Spleen (tissue), 11 donors: ENCODE data around the gene PARD3B. TPM values are rescaled to one million over a fixed set of nuclear protein-coding genes. Genes with fewer than 3 reads are reported as not detected.
A peak's percentile ranks its signal among the peaks of the same experiment; 100 is the strongest.

Experiments used
- DNase-seq: peaks from one replicate; pipeline ENCODE4 v3.0.0-alpha.2; 2020
- H3K27ac ChIP-seq, 8 donors: fragments of 200-600 bp; sonication (generic) in 7 of 8; 1 replicate in 4 of 8; 2 replicates in 4 of 8; pipeline versions ENCODE4 v1.5.0 to v1.8.0; 2016 to 2021; ENCODE audit warnings: inconsistent platforms in 4 of 8, mild to moderate bottlenecking in 4 of 8, moderate library complexity in 1 of 8
- H3K27me3 ChIP-seq, 7 donors: fragments of 200-600 bp; sonication (generic) in 6 of 7; replicated peaks in 1 of 7; 1 replicate in 4 of 7; 2 replicates in 3 of 7; pipeline versions ENCODE4 v1.5.0 to v1.8.0; 2016 to 2021; ENCODE audit warnings: inconsistent platforms in 3 of 7, mild to moderate bottlenecking in 1 of 7
- H3K36me3 ChIP-seq, 6 donors: fragments of 200-600 bp; sonication (generic) in 5 of 6; 1 replicate in 4 of 6; 2 replicates in 2 of 6; pipeline versions ENCODE4 v1.5.0 to v1.8.0; 2016 to 2021; ENCODE audit warnings: inconsistent platforms in 2 of 6
- H3K4me1 ChIP-seq, 6 donors: fragments of 200-600 bp; sonication (generic) in 5 of 6; 1 replicate in 3 of 6; 2 replicates in 3 of 6; pipeline versions ENCODE4 v1.5.0 to v1.8.0; 2016 to 2021; ENCODE audit warnings: inconsistent platforms in 3 of 6
- H3K4me3 ChIP-seq, 8 donors: fragments of 200-600 bp; sonication (generic) in 7 of 8; 1 replicate in 4 of 8; 2 replicates in 4 of 8; pipeline versions ENCODE4 v1.5.0 to v1.8.0; 2016 to 2021; ENCODE audit warnings: inconsistent platforms in 4 of 8, mild to moderate bottlenecking in 4 of 8, moderate library complexity in 2 of 8
- H3K9me3 ChIP-seq, 8 donors: fragments of 200-600 bp; sonication (generic) in 7 of 8; 1 replicate in 4 of 8; 2 replicates in 4 of 8; pipeline versions ENCODE4 v1.5.0 to v1.8.0; 2016 to 2021; ENCODE audit warnings: inconsistent platforms in 4 of 8
- CTCF ChIP-seq, 11 experiments: fragments of 200-600 bp in 7 of 11; fragments of 450-650 bp in 4 of 11; sonication (generic) in 4 of 11; IDR thresholded peaks in 8 of 11; conservative IDR thresholded peaks in 3 of 11; 1 replicate in 7 of 11; 2 replicates in 4 of 11; pipeline versions ENCODE4 v1.4.0 to v1.8.0; 2016 to 2021; ENCODE audit warnings: antibody characterized with exemption in 11 of 11, inconsistent platforms in 4 of 11, mild to moderate bottlenecking in 1 of 11
- POLR2A ChIP-seq, 3 donors: fragments of 450-650 bp; IDR thresholded peaks; one replicate each; pipeline ENCODE4 v1.5.1; 2017; ENCODE audit warnings: antibody characterized with exemption in 3 of 3, mild to moderate bottlenecking in 1 of 3
- POLR2AphosphoS5 ChIP-seq, 3 donors: sonication (generic); formaldehyde crosslinking; IDR thresholded peaks; one replicate each; pipeline ENCODE4 v1.5.1; 2017; ENCODE audit warnings: antibody characterized with exemption in 3 of 3
- WGBS, 5 donors: extraction: QIAGEN DNeasy Blood & Tissue Kit in 3 of 5; methylation state at CpG; one replicate each; pipeline versions ENCODE4 v1.1.5 to v1.1.7; 2013 to 2018; 5-methylcytosine and 5-hydroxymethylcytosine counted together
- intact Hi-C: fragments of 100-400 bp; cut with DNase I; formaldehyde crosslinking; loops from one replicate; pipeline ENCODE4 v1.15.0; 2023; ENCODE audit warnings: low total_unique reads
- polyA plus RNA-seq, 3 donors: library from polyadenylated mRNA; stranded (reverse); fragments of 200-250 nt; gene quantifications; one replicate each; pipeline ENCODE4 v1.2.1, GENCODE V29; 2013
- total RNA-seq, 7 donors: library from RNA; depleted of rRNA in 3 of 7; stranded (reverse); fragments of >200 nt in 3 of 7; fragmentation: NEBNext Ultra II Directional in 4 of 7; extraction: Animal tissue kit (Norgen Biotek cat#: 25700) in 4 of 7; gene quantifications; one replicate each; pipeline versions ENCODE4 v1.1.0 to v1.2.1, GENCODE V29; 2016 to 2021
- donor health status: healthy with polysubstance abuse.
- donor health status: DM: no; HTN: no; CAD: no; lungs with moderate emphysema.
- donor health status: DM: no; HTN: no; CAD: no.
- donor health status: Bipolar disorder and iron deficiency.
- donor health status: healthy.
- donor health status: DM: no; HTN: no; CAD: no.
- donor health status: DM: yes; HTN: yes; CAD: no.

The PARD3B gene
- total and polyA plus RNA-seq, 10 donors, result 0.85 to 27.8 (median 14.7) TPM

GRCh38 chr2:204933735-204934374, 388.6 kb downstream of the PARD3B start:
- Histone ChIP-seq H3K27ac (no peak overlapping the region), H3K27me3 (no peaks in the 10 kb centered on the region), H3K4me3 (no peak overlapping the region), H3K9me3 (no peaks in the 10 kb centered on the region), H3K36me3 (no peaks in the 10 kb centered on the region), H3K4me1 (no peaks in the 10 kb centered on the region)
- DNase-seq, result no peak
- WGBS, 5 donors, result 80 to 94% (median 83%) methylated on average over 1 of the region's 1 CpG
- intact Hi-C loops, result no loop called here
- TF ChIP-seq POLR2A (IDR thresholded peaks at IDR 0.05) (no peak), POLR2AphosphoS5 (IDR thresholded peaks at IDR 0.05) (no peak), CTCF (IDR thresholded peaks at IDR 0.05 in 8 of 11, conservative IDR thresholded peaks at IDR 0.05 in 3 of 11) (no peak)

GRCh38 chr2:204944927-204945326, 399.7 kb downstream of the PARD3B start:
- no peak for DNase-seq
- H3K36me3 ChIP-seq, result no peaks in the 10 kb centered on the region
- WGBS, 5 donors, result 71 to 88% (median 76%) methylated on average over 3 of the region's 3 CpGs
- no peaks in the 10 kb centered on the region for H3K4me1 ChIP-seq
- H3K27ac ChIP-seq, result peak overlapping the region in 1 of 8 donors; percentile 45
- H3K9me3 ChIP-seq, result peaks cover 0 to 18% (median 15%) of the 10 kb centered on the region in 8 donors
- H3K4me3 ChIP-seq, result no peak overlapping the region
- no peaks in the 10 kb centered on the region for H3K27me3 ChIP-seq
- intact Hi-C loops, result no loop called here
- TF ChIP-seq CTCF (IDR thresholded peaks at IDR 0.05 in 8 of 11, conservative IDR thresholded peaks at IDR 0.05 in 3 of 11) (no peak), POLR2A (IDR thresholded peaks at IDR 0.05) (no peak), POLR2AphosphoS5 (IDR thresholded peaks at IDR 0.05) (no peak)

- Histone ChIP-seq H3K4me3 (no peak overlapping the region), H3K36me3 (no peaks in the 10 kb centered on the region), H3K9me3 (peaks cover 0 to 18% (median 15%) of the 10 kb centered on the region in 8 donors), H3K27me3 (no peaks in the 10 kb centered on the region), H3K27ac (peak overlapping the region in 1 of 8 donors; percentile 45), H3K4me1 (no peaks in the 10 kb centered on the region)
- no peak for TF ChIP-seq POLR2A (IDR thresholded peaks at IDR 0.05)
- TF ChIP-seq POLR2AphosphoS5 (IDR thresholded peaks at IDR 0.05), result no peak
- TF ChIP-seq CTCF (IDR thresholded peaks at IDR 0.05 in 8 of 11, conservative IDR thresholded peaks at IDR 0.05 in 3 of 11), result no peak
- DNase-seq, result no peak
- 60 to 80% (median 70%) methylated on average over 2 of the region's 2 CpGs for WGBS, 5 donors
- intact Hi-C loops, result no loop called here
Observed at GRCh38 chr2:204945376-204945775, 400.1 kb downstream of the PARD3B start.

GRCh38 chr2:204946892-204947291, 401.6 kb downstream of the PARD3B start:
- WGBS, 5 donors, result 91 to 100% (median 97%) methylated on average over 2 of the region's 2 CpGs

More at GRCh38 chr2:204946892-204947291, 401.6 kb downstream of the PARD3B start:
- intact Hi-C loops, result no loop called here
- peaks cover 0 to 18% (median 15%) of the 10 kb centered on the region in 8 donors for H3K9me3 ChIP-seq
- no peaks in the 10 kb centered on the region for H3K4me1 ChIP-seq
- no peaks in the 10 kb centered on the region for H3K27me3 ChIP-seq
- no peak overlapping the region for H3K27ac ChIP-seq
- DNase-seq, result no peak
- no peak overlapping the region for H3K4me3 ChIP-seq
- TF ChIP-seq CTCF (IDR thresholded peaks at IDR 0.05 in 8 of 11, conservative IDR thresholded peaks at IDR 0.05 in 3 of 11), result no peak
- no peak for TF ChIP-seq POLR2A (IDR thresholded peaks at IDR 0.05)
- TF ChIP-seq POLR2AphosphoS5 (IDR thresholded peaks at IDR 0.05), result no peak
- no peaks in the 10 kb centered on the region for H3K36me3 ChIP-seq
